ENCODE measurements around the gene NRIP2.

GRCh38 chr12:2833810-2834209 lies 1.0 kb downstream of the NRIP2 start:
- no peak for TF ChIP-seq POLR2AphosphoS5 (IDR thresholded peaks at IDR 0.05)
- TF ChIP-seq CTCF (IDR thresholded peaks at IDR 0.05), result no peak
